LNCaP clone FGC (cell line): ENCODE results near the gene CNDP2.

Experiments
- DNase-seq: peaks from one replicate; pipeline ENCODE4 v3.0.0-alpha.2; 2011; ENCODE audit warnings: low read depth
- H3K4me3 ChIP-seq: 2 replicates; pipeline ENCODE4 v1.5.1; 2011; ENCODE audit warnings: mild to moderate bottlenecking, low read depth, low read length, control low read depth
- CTCF ChIP-seq: IDR thresholded peaks from 2 replicates; pipeline ENCODE4 v1.5.1; 2012; ENCODE audit warnings: mild to moderate bottlenecking; ENCODE audit not compliant: control insufficient read depth, insufficient read depth; ENCODE audit errors: extremely low read depth

CNDP2 gene

GRCh38 chr18:74533666-74534065 is 37.5 kb downstream of the CNDP2 start:
- no peak overlapping the region for H3K4me3 ChIP-seq
- no peak for TF ChIP-seq CTCF
- no peak for DNase-seq

- TF ChIP-seq CTCF = no peak
- no peak for DNase-seq
- H3K4me3 ChIP-seq = no peak within 1 kb of the TSS
These were observed 38.2 kb downstream of the CNDP2 start, which contains the start of gene CNDP1 for GRCh38 chr18:74534150-74534969. Gene CNDP1 (plus strand): TSS chr18:74534500. CDS start chr18:74534668, 168 bp downstream.

GRCh38 chr18:74534981-74535649 is 39.0 kb downstream of the CNDP2 start:
- H3K4me3 ChIP-seq = no peak overlapping the region
- DNase-seq = no peak
- no peak for TF ChIP-seq CTCF

GRCh38 chr18:74539289-74539688 is 43.1 kb downstream of the CNDP2 start:
- no peak for TF ChIP-seq CTCF
- DNase-seq = no peak
- H3K4me3 ChIP-seq = no peak overlapping the region

- DNase-seq = no peak
- TF ChIP-seq CTCF = no peak
- no peak overlapping the region for H3K4me3 ChIP-seq
These were observed 44.7 kb downstream of the CNDP2 start for GRCh38 chr18:74540652-74541421.

- no peak for TF ChIP-seq CTCF
- no peak overlapping the region for H3K4me3 ChIP-seq
- peak; percentile 41 for DNase-seq
These were observed 45.8 kb downstream of the CNDP2 start for GRCh38 chr18:74541703-74542555.
